Ecto neural progenitor cell (in vitro differentiated cells): Measurements from ENCODE around the gene VSX1.

Experiments used
- DNase-seq: peaks from one replicate; pipeline ENCODE4 v3.0.0-alpha.2; 2018; ENCODE audit warnings: low spot score

Gene VSX1

DNA sequence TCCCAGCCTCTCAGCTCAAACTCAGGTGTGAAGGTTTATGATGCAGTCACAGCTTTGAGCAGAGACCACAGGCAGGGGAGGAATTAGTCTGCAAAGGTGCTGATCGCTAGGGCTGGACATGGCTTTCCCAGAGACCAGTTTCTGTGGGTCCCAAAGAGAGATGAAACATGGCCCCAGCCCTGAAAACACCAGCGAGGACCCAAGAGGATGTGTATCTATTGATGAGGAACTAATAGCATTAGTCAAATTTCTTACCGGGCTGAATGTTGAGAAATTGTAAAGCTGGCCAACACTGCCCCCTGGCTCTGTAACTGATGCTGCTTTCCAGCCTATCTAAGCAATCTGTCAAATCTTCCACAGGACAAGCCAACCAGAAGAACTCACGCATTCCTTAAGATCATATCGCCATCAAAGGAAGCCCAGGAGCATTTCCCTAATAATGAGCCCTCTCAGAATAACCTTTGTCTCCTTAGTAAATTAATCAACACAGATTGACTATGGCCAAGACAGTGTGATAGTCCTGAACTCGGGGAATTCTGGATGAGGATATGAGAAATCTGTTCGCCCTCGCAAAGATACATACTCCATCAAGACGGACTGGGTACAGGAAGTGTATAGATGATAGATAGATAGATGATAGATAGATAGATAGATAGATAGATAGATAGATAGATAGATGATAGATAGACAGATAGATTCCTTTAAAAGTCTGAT, 16.2 kb downstream of the VSX1 start:
- DNase-seq = peak; percentile 74

DNA sequence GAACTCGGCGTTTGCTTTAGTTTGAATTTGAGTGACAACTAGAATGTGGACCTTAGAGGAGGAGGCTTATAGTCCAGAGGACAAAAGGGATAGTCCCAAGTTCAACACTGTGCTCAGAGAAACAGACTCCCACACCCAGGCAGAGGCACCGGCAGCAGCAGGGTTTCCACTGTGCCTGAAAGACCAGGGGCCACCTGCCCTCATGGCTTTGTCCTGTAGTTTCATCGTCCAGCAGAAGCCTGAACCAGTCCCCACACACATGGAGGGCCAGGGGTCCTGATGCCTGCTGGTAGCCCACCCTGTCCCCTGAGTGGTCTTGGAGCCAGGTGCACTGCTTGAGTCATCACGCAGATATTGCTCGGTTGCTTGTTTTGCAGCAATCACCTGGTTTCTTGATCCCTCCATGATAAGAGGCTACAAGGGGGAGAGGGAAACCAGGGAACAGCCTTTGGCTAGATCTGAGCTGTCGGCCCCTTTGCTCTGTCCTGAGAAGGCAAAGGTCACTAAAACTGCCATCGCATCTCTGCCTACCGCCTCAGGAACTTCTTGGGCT, 16.8 kb downstream of the VSX1 start:
- DNase-seq = no peak

DNA sequence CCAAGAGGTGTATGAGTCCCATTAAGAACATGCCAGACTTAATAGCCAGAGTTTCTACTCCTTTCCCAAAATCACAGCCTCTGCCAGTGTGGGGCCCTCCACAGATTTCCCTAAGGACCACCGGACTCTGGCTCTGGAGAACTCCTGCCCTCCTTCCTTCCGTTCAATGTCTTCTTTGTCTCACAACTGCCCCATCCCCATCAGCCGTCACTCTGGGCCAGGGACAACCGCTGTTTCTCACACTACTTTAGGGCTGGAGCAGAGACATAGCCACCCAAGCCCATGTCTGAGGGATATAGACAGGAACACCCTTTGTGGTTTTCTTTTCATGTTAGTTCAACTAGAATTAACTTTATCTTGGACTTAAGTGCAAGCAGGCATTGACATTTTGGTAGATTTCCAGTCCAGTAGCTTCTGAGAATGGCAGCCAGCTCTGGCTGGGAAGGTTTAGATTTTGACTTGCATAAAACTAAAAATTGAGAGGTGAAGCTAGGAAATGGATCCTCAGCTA, 17.3 kb downstream of the VSX1 start:
- no peak for DNase-seq

DNA sequence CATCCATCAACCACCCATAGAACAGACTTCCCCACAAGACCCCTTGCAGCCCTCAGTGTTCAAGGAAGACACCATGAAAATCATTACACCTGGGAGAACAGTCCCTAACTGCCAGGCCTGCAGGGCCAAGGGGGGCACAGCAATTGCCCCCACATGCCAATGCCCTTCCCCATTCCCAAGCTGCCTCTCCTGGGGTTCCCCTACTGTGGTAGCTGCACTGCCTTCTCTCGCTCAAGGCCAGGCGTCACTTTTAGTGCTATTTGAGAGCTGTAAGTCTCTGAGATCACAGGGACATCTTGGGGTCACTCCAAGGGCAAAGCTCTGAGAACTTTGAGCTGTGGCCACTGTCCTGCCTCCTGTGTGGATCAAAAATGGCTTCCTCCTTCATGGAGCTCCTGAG, 18.0 kb downstream of the VSX1 start:
- no peak for DNase-seq

DNA sequence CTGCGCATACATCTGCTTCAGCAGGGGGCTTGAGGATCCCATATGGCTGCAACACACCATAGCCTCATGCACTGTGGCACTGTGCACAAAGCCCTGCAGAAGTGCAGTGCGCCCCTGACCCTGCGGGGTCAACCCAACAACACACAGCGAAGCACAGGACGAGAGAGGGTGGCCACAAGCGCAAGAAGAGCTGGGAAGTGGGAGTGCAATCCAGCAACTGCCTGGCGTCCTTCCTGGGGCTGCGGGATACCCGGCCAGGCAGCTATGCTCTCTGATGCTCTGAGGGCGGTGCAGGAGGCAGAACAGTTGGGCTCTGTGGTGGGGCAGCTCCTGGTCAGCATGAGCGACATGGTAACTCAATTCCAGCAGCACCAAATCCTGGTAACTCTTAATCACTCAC, 18.4 kb downstream of the VSX1 start:
- no peak for DNase-seq

DNA sequence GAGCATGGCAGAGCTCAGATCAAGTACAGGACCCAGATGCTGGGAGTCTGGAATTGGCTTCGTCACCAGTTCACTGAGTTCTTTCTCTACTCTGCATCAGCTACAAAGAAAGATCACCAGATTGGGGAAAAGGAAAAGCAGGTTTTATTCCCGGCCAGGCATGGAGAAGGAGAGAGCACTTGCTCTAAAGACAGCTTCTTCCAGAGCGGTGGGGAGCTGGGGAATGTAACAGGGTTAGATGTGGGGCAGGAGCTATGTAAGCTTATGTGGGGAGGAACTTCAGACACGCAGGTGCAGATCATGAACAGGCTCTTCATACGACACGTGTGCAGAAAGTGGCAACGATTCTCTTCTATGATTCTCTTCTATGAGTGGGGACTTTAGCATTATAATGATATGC, 19.1 kb downstream of the VSX1 start:
- DNase-seq = no peak

DNA sequence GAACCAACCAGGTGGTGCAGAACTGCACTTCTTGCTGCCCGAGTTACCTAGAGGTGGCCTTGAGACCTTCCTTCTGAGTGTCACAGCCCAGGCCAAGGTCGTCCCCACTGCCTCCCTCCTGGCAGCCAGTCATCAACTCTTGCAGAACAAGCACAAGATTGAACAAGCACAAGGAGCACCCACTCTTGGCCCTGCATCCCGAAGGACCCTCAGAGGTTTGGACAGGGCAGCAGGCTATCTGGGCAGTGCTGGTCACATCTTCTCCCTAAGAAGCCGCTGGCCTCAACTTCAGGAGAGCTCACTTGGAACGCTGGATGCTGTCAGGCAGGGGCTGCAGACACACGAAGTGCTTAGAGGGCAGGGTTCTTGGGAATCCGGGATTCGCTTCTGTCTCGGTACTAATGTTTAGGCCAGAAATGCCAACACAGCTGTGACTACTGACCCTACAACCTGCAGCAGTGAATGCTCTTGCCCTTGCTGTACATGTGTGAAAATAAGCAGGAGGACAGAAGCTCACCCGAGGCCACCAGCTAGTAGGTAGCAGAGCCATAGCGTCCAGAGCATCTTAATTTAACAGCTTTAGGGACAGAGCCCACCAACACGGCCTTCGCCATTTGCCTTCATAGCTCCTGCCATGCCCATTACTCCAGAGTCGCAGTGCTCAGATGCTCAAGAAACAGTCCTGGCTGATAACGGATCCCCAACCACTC, 20.0 kb downstream of the VSX1 start:
- DNase-seq = no peak

DNA sequence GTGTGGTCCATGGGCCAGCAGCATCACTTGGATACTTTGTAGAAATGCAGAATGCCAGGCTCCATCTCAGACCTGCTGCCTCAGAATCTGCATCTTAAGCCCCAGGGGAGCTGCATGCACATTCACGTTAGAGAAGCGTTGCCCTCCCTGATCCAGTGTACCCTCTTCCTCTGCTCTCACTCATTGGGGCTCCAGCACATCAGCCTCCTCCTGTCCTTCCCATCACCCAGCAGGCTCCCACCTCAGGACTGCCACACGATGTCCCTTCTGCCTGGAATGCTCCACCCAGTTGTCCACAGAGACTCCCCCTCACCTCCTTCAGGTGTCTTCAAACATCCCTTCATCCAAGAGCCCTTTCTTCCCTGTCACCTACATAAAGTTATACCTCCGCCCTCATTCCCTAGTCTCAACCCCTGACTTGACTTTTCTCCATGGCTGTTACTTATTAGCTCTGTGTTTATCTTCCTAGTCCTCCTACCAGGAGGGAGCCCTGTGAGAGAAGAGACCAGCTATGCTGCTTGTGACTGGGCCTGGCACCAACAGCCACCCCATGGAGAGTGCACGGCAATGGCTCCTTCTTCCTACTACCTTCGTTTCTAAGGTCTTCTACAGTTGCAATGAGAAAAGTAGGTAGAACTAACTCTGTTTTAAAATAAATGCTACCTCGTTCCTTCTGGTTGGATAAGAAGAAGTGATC, 20.7 kb downstream of the VSX1 start:
- no peak for DNase-seq

DNA sequence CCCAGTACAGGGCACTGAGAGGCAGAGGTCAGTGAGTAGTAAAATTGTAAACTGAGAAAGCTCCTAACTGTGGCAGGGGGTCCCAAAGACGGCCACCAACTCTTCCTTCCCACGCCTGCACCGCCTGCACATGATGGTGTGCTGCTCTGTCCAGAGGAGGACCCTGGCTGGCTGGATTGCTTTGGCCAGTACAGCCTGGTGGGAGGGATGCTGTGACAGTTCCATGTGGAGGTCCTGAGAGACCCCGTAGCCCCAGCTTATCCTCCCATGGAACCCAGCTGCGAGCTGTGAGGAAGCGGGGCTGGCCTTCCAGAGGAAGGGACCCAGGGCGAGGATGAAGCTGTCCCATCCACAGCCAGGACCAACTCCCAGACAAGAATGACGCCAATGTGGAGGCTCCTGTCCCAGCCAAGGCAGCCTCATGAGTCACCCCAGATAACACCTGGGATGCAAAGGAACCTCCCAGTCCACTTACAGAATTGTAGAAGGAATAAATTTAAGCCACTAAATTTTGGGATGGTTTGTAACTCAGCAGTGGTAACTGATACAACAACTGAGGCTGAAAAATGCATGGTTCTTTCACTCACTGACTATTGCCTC, 22.0 kb downstream of the VSX1 start:
- no peak for DNase-seq

DNA sequence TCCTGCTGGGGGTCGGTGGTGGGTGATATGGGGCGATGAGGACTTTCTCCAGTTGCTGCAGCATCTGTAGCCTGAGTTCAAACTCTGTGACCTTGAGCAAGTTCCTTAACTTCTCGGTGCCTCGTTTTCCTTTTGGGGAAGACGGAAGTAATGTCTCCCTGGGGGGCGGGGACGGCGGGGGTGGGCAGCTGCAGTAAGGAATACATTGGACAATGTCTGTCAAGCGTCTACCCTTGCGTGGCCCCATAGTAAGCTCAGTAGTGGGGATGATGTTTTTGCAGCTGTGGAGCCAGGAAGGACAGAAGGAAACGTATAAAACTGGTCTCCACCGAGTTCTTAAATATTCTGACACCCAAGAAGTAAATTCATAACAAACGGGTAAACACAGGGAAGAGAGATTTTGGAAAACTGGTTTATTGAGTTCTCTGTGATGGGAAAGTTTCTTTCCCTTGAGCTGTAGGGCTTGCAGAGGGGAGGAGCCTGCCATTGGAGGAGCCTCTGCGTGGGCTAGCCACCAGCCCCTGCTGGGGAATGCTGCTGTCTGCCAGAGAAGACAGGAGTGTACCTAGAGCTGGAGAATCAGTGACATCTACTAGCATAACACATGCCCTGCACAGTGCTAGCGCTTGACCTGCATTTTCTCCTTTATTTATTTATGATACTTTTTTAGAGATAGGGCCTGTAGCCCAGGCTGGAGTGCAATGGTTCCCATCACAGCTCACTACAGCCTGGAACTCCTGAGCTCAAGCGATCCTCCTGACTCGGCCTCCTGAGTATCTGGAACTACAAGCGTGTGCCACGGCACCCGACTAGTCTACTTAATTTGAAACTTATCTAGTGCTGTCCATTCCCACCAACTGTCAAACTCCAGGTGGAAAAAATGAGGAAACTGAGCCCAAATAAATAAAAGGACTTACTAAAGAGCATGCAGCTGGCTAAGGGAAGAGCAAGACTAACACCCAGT, 22.8 kb downstream of the VSX1 start:
- DNase-seq = no peak

DNA sequence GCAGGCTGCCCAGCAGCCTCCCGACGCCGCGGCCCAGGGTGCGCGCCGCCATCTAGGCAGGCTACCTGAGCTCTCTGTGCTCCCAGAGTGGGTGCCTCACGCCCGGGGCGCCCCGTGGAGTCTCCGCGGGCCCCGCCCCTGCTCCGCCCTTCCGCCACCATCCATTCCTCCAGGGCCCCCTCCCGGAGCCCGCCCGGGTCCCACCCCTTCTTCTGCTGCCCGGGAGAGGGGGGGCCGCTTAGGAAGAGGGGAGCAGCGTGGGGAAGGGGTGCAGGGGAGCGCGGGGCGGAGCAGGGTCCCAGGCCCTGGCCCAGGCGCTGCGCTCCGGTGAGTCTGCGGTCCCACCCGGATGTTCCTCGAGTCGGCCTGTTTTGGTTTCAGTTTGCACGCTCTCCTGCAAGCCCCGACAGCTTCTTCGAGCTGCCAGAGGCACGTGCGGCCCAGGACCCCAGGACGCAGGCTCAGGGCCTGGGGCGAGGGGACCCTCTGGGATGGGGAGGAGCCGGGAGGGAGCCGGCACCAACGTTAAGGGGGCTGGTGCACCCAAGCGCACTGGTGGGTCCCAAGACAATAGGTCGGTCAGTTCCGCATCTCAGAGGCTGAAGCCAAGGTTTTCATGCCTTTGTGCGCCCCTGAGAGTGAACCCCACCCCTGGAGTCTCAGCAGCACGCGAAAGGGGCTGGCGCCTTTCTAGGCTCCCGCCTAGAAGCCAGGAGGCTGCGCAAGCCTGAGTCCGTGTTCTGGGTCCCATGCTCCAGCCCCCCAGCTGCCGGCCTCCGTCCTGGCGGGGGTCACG, 23.7 kb downstream of the VSX1 start, which contains the start of gene ACSS1:
Gene ACSS1, minus strand, starts transcription at position 89 of the 796 bp plus-strand sequence. Its CDS starts 37 bp downstream, at position 52.
- DNase-seq = no peak

DNA sequence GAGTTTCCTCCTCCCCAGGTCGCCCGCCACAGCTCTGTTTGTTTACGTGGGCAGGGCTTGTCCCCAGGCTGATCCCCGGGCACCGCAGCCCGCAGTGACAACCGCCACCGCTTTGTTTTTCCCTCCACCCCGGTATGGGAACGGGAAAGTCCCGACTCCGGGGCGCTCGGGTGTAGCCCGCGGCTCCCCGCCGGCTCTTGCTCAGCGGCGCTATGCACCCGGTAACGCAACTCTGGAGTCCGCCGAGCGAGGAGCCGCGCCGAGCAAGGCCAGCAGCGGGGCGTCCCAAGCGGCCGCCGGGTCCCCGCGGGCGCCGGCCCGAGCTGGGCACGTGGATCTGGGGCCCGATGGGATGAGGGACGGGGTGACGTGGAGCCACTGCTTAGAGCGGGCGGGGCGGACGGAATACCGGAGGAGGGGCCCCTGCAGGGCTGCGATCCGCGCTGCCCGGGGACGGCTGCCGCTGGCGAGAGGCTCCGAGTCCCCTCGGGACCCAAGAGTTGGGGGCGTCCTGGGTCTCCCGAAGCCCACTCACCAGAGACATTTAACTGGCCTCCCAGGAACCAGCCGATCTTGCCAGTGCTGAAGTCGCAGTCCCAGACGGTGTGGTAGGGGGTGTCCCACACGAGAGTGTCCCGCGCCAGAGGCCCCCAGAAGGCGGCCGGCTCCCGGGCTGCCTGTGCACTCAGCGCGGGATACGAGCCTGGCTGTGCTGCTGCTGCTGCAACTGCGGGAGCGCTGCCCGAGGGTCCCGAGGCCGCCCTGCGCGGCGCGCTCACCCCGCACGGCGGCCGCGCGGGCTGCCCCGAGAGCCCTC, 24.5 kb downstream of the VSX1 start:
- DNase-seq = peak; percentile 67

DNA sequence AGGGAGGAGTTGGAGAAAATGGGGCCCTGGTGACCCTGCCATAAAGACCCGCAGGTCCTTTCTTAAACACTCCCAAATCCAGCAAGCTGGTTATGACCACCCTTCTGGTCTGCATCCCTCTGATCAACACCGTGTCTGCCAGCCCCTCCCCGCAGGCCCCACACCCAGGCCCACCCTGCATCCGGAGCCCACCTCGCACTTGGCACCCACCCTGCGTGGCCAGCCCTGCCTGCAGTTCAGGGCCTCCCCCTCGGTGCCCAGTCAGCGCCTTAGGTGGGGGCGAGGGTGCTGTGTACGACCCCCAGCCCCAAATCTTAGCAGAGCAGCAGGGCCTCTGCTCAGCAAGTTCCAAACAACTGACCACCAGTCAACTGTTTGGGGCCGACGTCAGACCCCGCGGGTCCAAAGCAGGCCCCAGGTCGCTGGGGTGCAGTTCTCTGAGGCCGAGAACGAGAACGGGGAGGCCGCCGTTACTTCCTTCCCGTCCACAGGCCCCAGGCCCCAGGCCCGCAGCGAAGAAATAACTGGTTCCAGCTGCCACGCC, 25.2 kb downstream of the VSX1 start:
- DNase-seq = no peak

DNA sequence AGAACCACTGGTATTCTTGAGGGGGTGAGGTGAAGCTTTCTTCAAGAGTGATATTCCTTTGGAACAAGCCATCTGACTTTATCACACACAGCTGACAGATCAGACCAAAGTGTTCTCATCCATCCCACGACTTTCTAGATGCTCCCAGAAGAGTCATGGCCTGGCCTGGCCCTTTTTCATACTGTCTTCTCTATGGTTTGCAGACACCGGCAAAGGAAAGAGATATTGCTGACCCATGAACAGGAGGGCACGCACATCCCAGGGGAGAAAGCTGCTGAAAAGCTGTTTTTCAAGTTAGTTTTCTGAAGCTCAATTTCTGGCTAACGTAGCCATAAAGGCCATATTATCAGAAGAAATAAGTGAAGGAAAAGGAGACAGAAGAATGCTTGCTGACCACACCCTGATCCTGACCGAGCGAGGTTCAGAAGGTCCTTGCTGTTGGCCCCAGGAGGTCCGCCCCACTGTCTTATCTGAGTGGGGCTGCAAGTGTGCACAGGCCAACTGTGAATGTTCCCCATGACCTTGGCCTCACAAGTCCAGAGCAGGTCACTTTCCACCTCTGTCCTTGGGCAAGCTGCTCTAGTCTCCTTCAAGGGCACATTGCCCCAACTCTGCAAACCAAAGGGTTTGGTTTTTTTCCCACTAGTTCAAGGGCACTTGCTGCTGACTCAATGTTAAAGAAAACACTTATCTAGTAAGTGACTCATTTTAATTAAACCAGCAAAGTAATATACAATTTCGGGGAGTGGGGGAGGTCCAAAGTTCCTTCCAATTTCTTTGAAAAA, 26.0 kb downstream of the VSX1 start:
- DNase-seq = no peak

DNA sequence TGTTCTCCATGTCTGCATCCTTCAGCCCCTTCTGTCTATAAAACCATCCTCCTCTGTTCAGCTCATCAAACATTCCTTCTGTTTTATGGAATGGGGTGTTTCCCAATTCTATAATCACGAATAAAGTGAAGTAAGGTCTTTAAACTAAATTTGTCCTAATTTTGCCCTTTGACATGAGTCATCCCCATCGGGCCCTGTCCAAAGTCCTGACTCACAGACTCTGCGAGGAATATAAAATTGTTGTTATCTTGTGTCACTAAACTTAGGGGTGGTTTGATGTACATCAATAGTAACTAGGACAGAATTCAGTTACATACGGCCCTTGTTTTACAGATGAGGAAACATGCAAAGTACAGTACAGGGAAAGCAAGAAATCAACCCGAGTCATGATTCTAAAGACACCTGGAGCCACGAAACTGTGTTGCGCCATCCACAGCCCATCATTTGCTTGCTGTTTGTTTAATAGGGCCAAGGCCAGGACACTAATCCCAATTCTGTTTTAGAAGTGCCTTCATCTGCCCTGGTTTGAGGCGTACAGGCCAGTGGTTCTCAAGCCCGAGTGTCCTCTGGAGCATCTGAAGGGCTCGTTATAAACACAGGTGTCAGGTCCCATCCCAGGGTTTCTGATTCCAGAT, 26.8 kb downstream of the VSX1 start:
- no peak for DNase-seq

DNA sequence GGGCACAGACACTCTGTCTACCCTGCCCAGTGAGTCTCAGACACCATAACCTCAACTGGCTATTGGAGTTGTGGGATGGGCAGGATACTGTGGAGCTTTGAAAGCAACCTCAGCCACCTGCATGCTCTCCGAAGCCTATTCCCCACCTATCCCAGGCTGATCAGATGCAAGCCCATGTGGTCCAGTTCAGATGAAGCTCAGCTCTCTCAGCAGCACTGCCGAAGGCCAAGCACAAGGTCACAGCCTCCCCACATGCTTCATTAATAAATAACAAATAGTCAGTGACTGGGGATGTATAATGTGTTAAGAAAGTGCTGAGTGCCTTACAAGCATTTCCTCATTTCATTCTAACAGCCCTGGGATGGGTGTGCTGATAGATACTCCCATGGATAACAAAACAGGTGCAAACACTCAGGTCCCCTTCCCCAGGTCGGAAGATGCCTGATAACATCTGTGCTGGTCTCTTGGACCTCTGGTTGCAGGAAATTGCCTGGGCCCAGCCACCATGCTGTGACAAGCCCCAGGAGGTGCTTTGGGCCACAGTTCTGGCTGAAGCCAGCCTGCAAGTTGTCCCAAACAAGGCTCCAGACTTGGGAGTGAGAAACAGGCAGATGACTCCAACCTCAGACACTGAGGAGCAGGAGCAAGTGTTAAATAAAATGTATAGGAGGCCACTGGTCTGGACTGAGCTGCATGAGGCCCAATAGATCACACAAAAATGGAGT, 27.7 kb downstream of the VSX1 start:
- no peak for DNase-seq
